Myocyte (in vitro differentiated cells): Measurements from ENCODE around the gene SPCS1. TPM values are rescaled to one million over a fixed set of nuclear protein-coding genes. Genes with fewer than 3 reads are reported as not detected.
A peak's percentile ranks its signal among the peaks of the same experiment; 100 is the strongest.

Experiments used
- DNase-seq: peaks from one replicate; pipeline ENCODE4 v3.0.0-alpha.2; 2012; ENCODE audit warnings: low read depth
- polyA plus RNA-seq: library from polyadenylated mRNA; unstranded; fragments of >200 nt; gene quantifications from one replicate; pipeline ENCODE4 v1.2.1, GENCODE V29; 2012; ENCODE audit warnings: missing spikeins
- total RNA-seq: library from RNA; depleted of rRNA; stranded (reverse); fragments of >200 nt; gene quantifications from 2 replicates; pipeline ENCODE4 v1.2.3, GENCODE V29; 2014

The SPCS1 gene
- 141 and 206 TPM in 2 replicates for total RNA-seq
- polyA plus RNA-seq: 234 TPM

- peak; percentile 88 for DNase-seq
Observed at GRCh38 chr3:52705688-52706686, at the start of gene SPCS1, which contains the start of gene GLT8D1. SPCS1 (plus strand) TSS chr3:52706106; CDS start chr3:52706247, 141 bp downstream. GLT8D1 (minus strand) TSS chr3:52705791; CDS start chr3:52700460, 5,331 bp downstream.

- DNase-seq: no peak
Observed at GRCh38 chr3:52660046-52660445, 45.9 kb upstream of the SPCS1 start.

- DNase-seq: no peak
Observed at GRCh38 chr3:52663098-52663497, 42.8 kb upstream of the SPCS1 start.

GRCh38 chr3:52670621-52671521 is 35.0 kb upstream of the SPCS1 start:
- peak; percentile 96 for DNase-seq

- DNase-seq: peak; percentile 20
Observed at GRCh38 chr3:52671676-52672075, 34.2 kb upstream of the SPCS1 start.

GRCh38 chr3:52676201-52676600 is 29.7 kb upstream of the SPCS1 start:
- DNase-seq: peak; percentile 26

- no peak for DNase-seq
Observed at GRCh38 chr3:52678265-52679198, 27.4 kb upstream of the SPCS1 start.

GRCh38 chr3:52679199-52679538 is 26.7 kb upstream of the SPCS1 start:
- no peak for DNase-seq

GRCh38 chr3:52679811-52680210 is 26.1 kb upstream of the SPCS1 start:
- no peak for DNase-seq

GRCh38 chr3:52681596-52681995 is 24.3 kb upstream of the SPCS1 start:
- DNase-seq: no peak

GRCh38 chr3:52682016-52682415 is 23.9 kb upstream of the SPCS1 start:
- DNase-seq: peak; percentile 79

GRCh38 chr3:52683611-52684010 is 22.3 kb upstream of the SPCS1 start:
- no peak for DNase-seq

GRCh38 chr3:52684184-52684583 is 21.7 kb upstream of the SPCS1 start:
- no peak for DNase-seq

GRCh38 chr3:52685285-52685708 is 20.6 kb upstream of the SPCS1 start:
- DNase-seq: peak; percentile 82

- DNase-seq: peak; percentile 96
Observed at GRCh38 chr3:52685709-52686691, 19.9 kb upstream of the SPCS1 start, which contains the start of the genes GNL3 and PBRM1. GNL3 (plus strand) TSS chr3:52686032; CDS start chr3:52686093, 61 bp downstream. PBRM1 (minus strand) TSS chr3:52685913.

- DNase-seq: no peak
Observed at GRCh38 chr3:52688266-52688665, 17.6 kb upstream of the SPCS1 start.

- DNase-seq: no peak
Observed at GRCh38 chr3:52689151-52689550, 16.8 kb upstream of the SPCS1 start.

- no peak for DNase-seq
Observed at GRCh38 chr3:52690560-52690959, 15.3 kb upstream of the SPCS1 start.

- no peak for DNase-seq
Observed at GRCh38 chr3:52693071-52693470, 12.8 kb upstream of the SPCS1 start.
